ENCODE data around the gene CNP.
"Not testable (repeated sequence)": the region's sequence is repeated elsewhere in the genome, so short reads cannot be mapped to it uniquely, and the experiment has no call there.

CNP gene

GRCh38 chr17:41966463-41967140 lies at the start of gene CNP:
Gene CNP, plus strand, starts transcription at chr17:41966795. Its CDS starts 90 bp downstream, at chr17:41966885.
- intact Hi-C loops (cut with DNase I): no loop called here
- DNase-seq: peak; percentile 87 to 99 (median 90)

GRCh38 chr17:41917192-41917591 lies 49.4 kb upstream of the CNP start:
- intact Hi-C loops (cut with DNase I): loop anchor here (5.0 kb wide), 1 partner anchor 55 kb away; no protein-coding TSS in a partner anchor
- no peak for DNase-seq

- peak in 7 of 10 donors; percentile 9 to 86 (median 11) for DNase-seq
- intact Hi-C loops (cut with DNase I): loop anchor here (5.0 kb wide), 1 partner anchor 55 kb away; no protein-coding TSS in a partner anchor
Observed at GRCh38 chr17:41917679-41918313, 48.8 kb upstream of the CNP start.

GRCh38 chr17:41918314-41919164 lies 48.1 kb upstream of the CNP start, which contains the start of gene ACLY:
Gene ACLY, minus strand, starts transcription at chr17:41918951. Its CDS starts 5,078 bp downstream, at chr17:41913873.
- DNase-seq: peak; percentile 95 to 100 (median 98)
- intact Hi-C loops (cut with DNase I): loop anchor here (5.0 kb wide), 1 partner anchor 56 kb away; no protein-coding TSS in a partner anchor

- peak in 1 of 10 donors; percentile 92 for DNase-seq
Observed at GRCh38 chr17:41919165-41919817, 47.3 kb upstream of the CNP start.

GRCh38 chr17:41919840-41920579 lies 46.6 kb upstream of the CNP start:
- intact Hi-C loops (cut with DNase I): loop anchor here (5.0 kb wide), 1 partner anchor 58 kb away; no protein-coding TSS in a partner anchor
- peak in 1 of 10 donors; percentile 42 for DNase-seq

More at GRCh38 chr17:41919165-41919817, 47.3 kb upstream of the CNP start:
- intact Hi-C loops (cut with DNase I): loop anchor here (5.0 kb wide), 1 partner anchor 57 kb away; no protein-coding TSS in a partner anchor

GRCh38 chr17:41920580-41920955 lies 46.0 kb upstream of the CNP start:
- intact Hi-C loops (cut with DNase I): no loop called here
- DNase-seq: peak in 1 of 10 donors; percentile 7

GRCh38 chr17:41925991-41926590 lies 40.5 kb upstream of the CNP start:
- intact Hi-C loops (cut with DNase I): no loop called here
- peak in 1 of 10 donors; percentile 23 for DNase-seq

GRCh38 chr17:41928693-41929251 lies 37.8 kb upstream of the CNP start:
- intact Hi-C loops (cut with DNase I): no loop called here
- DNase-seq: peak in 1 of 10 donors; percentile 32

- DNase-seq: peak; percentile 94 to 99 (median 96)
- intact Hi-C loops (cut with DNase I): no loop called here
Observed at GRCh38 chr17:41930009-41930832, 36.4 kb upstream of the CNP start, which contains the start of gene ODAD4. Gene ODAD4, plus strand, starts transcription at chr17:41930617. Its CDS starts 107 bp downstream, at chr17:41930724.

GRCh38 chr17:41930833-41931156 lies 35.8 kb upstream of the CNP start:
- DNase-seq; intact Hi-C loops (cut with DNase I): not testable (repeated sequence)

GRCh38 chr17:41931715-41932114 lies 34.9 kb upstream of the CNP start:
- DNase-seq; intact Hi-C loops (cut with DNase I): not testable (repeated sequence)

- DNase-seq: no peak
- intact Hi-C loops (cut with DNase I): no loop called here
Observed at GRCh38 chr17:41932816-41933389, 33.7 kb upstream of the CNP start.

- peak in 1 of 10 donors; percentile 30 for DNase-seq
- intact Hi-C loops (cut with DNase I): no loop called here
Observed at GRCh38 chr17:41935641-41936040, 31.0 kb upstream of the CNP start.

- peak in 1 of 10 donors; percentile 55 for DNase-seq
- intact Hi-C loops (cut with DNase I): no loop called here
Observed at GRCh38 chr17:41937970-41938954, 28.3 kb upstream of the CNP start.

GRCh38 chr17:41939044-41939692 lies 27.4 kb upstream of the CNP start:
- DNase-seq: peak in 1 of 10 donors; percentile 53
- intact Hi-C loops (cut with DNase I): no loop called here

Measured in posterior cingulate gyrus (tissue), 11 donors.